HL-60 (cell line): ENCODE data around the gene SPDYE3.

Experiments used
- DNase-seq, 2 experiments: peaks; one replicate each; pipeline ENCODE4 v3.0.0-alpha.2; 2010 to 2020; ENCODE audit warnings: low read depth in 1 of 2, low spot score in 1 of 2
- H3K27ac ChIP-seq: fragments of 250-450 bp; sonication (Bioruptor Pico); replicated peaks from 2 replicates; pipeline ENCODE4 v1.5.1; 2020; ENCODE audit warnings: mild to moderate bottlenecking, moderate library complexity
- H3K27me3 ChIP-seq: fragments of 250-450 bp; sonication (Bioruptor Pico); 2 replicates; pipeline ENCODE4 v1.5.1; 2021; ENCODE audit warnings: mild to moderate bottlenecking, moderate library complexity; ENCODE audit not compliant: insufficient read depth, poor library complexity, severe bottlenecking
- H3K4me3 ChIP-seq: replicated peaks from 2 replicates; pipeline ENCODE4 v1.5.1; 2011; ENCODE audit warnings: mild to moderate bottlenecking, control low read depth, low read length; ENCODE audit not compliant: insufficient read depth
- GABPA ChIP-seq: IDR thresholded peaks from 2 replicates; pipeline ENCODE4 v1.6.1; 2012; ENCODE audit warnings: low read depth
- POLR2AphosphoS5 ChIP-seq: IDR thresholded peaks from 2 replicates; pipeline ENCODE4 v1.6.1; 2012; ENCODE audit warnings: low read depth
- SPI1 ChIP-seq: IDR thresholded peaks from 2 replicates; pipeline ENCODE4 v1.6.1; 2012; ENCODE audit warnings: low read depth, mild to moderate bottlenecking, borderline replicate concordance
- TF ChIP-seq, protein P1 (sequence below): IDR thresholded peaks from 2 replicates; pipeline ENCODE4 v1.6.1; 2012; ENCODE audit warnings: low read depth; ENCODE audit not compliant: insufficient replicate concordance
- TF ChIP-seq, protein P2 (sequence below): IDR thresholded peaks from one replicate; pipeline ENCODE4 v1.5.1; 2011; ENCODE audit warnings: low read length, control low read depth, inconsistent platforms; ENCODE audit not compliant: insufficient read depth

SPDYE3 gene

DNA sequence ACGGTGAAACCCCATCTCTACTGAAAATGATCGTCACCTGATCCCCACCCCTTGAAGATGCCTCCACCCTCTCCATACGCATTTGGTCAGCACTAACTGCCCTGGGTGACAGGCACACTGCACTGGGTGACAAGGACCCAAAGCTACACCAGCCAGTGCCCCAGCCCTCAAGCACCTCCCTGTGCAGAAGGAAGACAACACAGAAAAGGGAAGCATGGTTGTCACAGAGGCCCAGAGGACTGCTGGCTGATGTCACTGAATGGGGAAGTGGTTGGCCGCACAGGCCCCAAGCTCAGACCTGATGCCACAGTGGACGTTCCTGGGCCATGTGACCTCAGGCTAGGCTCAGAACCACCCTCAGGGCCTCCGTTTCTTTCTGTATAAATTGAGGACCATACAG lies 61.6 kb downstream of the SPDYE3 start:
- TF ChIP-seq, protein P1, sequence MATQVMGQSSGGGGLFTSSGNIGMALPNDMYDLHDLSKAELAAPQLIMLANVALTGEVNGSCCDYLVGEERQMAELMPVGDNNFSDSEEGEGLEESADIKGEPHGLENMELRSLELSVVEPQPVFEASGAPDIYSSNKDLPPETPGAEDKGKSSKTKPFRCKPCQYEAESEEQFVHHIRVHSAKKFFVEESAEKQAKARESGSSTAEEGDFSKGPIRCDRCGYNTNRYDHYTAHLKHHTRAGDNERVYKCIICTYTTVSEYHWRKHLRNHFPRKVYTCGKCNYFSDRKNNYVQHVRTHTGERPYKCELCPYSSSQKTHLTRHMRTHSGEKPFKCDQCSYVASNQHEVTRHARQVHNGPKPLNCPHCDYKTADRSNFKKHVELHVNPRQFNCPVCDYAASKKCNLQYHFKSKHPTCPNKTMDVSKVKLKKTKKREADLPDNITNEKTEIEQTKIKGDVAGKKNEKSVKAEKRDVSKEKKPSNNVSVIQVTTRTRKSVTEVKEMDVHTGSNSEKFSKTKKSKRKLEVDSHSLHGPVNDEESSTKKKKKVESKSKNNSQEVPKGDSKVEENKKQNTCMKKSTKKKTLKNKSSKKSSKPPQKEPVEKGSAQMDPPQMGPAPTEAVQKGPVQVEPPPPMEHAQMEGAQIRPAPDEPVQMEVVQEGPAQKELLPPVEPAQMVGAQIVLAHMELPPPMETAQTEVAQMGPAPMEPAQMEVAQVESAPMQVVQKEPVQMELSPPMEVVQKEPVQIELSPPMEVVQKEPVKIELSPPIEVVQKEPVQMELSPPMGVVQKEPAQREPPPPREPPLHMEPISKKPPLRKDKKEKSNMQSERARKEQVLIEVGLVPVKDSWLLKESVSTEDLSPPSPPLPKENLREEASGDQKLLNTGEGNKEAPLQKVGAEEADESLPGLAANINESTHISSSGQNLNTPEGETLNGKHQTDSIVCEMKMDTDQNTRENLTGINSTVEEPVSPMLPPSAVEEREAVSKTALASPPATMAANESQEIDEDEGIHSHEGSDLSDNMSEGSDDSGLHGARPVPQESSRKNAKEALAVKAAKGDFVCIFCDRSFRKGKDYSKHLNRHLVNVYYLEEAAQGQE: no peak
- TF ChIP-seq POLR2AphosphoS5 (peak; percentile 83), GABPA (no peak), SPI1 (peak; percentile 99)
- TF ChIP-seq, protein P2, sequence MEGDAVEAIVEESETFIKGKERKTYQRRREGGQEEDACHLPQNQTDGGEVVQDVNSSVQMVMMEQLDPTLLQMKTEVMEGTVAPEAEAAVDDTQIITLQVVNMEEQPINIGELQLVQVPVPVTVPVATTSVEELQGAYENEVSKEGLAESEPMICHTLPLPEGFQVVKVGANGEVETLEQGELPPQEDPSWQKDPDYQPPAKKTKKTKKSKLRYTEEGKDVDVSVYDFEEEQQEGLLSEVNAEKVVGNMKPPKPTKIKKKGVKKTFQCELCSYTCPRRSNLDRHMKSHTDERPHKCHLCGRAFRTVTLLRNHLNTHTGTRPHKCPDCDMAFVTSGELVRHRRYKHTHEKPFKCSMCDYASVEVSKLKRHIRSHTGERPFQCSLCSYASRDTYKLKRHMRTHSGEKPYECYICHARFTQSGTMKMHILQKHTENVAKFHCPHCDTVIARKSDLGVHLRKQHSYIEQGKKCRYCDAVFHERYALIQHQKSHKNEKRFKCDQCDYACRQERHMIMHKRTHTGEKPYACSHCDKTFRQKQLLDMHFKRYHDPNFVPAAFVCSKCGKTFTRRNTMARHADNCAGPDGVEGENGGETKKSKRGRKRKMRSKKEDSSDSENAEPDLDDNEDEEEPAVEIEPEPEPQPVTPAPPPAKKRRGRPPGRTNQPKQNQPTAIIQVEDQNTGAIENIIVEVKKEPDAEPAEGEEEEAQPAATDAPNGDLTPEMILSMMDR: no peak
- Histone ChIP-seq H3K4me3 (no peak overlapping the region), H3K27ac (peak overlapping the region; percentile 88), H3K27me3 (no peaks in the 10 kb centered on the region)
- peak; percentile 87 to 98 for DNase-seq

DNA sequence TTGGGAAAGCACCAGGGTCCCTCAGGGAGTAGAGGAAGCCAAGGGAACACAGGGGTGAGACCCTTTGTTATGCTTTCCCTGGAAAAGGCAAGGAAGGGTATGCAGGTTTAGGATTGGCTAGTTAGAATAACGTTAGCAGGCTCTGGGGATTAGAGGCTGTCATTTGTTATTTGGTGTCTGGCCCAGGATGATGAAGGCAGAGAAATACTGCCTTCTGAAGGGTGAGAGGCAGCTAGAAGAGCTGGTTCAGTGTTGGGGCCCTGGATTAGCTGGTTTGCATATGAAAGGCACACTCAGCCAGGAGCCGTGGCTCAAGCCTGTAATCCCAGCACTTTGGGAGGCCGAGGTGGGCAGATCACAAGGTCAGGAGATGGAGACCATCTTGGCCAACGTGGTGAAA lies 62.8 kb downstream of the SPDYE3 start:
- no peak overlapping the region for H3K4me3 ChIP-seq
- TF ChIP-seq GABPA (no peak), SPI1 (no peak), POLR2AphosphoS5 (no peak)
- TF ChIP-seq, protein P2: no peak
- TF ChIP-seq, protein P1: no peak
- H3K27ac ChIP-seq: peak overlapping the region; percentile 88
- no peaks in the 10 kb centered on the region for H3K27me3 ChIP-seq
- no peak for DNase-seq

DNA sequence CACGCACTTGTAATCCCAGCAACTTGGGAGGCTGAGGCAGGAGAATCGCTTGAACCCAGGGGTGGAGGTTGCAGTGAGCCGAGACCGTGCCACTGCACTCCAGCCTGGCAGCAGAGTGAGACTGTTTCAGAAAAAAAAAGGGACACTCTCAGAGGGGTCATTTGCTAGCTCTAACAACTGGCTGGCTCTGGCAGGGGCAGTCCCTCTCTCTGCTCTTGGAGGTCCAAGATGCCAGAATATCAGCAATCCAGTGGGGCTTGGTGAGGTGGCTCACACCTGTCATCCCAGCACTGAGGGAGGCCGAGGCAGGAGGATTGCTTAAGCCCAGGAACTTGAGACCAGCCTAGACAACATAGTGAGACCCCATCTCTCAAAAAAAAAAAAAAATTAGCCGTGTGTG lies 63.2 kb downstream of the SPDYE3 start:
- no peak overlapping the region for H3K4me3 ChIP-seq
- no peak for DNase-seq
- no peaks in the 10 kb centered on the region for H3K27me3 ChIP-seq
- TF ChIP-seq GABPA: no peak
- no peak for TF ChIP-seq SPI1
- TF ChIP-seq, protein P2: no peak
- TF ChIP-seq POLR2AphosphoS5: no peak
- TF ChIP-seq, protein P1: no peak
- peak overlapping the region; percentile 88 for H3K27ac ChIP-seq
